ENCODE results near the gene GTF2IRD1.

- TF ChIP-seq, protein P1, sequence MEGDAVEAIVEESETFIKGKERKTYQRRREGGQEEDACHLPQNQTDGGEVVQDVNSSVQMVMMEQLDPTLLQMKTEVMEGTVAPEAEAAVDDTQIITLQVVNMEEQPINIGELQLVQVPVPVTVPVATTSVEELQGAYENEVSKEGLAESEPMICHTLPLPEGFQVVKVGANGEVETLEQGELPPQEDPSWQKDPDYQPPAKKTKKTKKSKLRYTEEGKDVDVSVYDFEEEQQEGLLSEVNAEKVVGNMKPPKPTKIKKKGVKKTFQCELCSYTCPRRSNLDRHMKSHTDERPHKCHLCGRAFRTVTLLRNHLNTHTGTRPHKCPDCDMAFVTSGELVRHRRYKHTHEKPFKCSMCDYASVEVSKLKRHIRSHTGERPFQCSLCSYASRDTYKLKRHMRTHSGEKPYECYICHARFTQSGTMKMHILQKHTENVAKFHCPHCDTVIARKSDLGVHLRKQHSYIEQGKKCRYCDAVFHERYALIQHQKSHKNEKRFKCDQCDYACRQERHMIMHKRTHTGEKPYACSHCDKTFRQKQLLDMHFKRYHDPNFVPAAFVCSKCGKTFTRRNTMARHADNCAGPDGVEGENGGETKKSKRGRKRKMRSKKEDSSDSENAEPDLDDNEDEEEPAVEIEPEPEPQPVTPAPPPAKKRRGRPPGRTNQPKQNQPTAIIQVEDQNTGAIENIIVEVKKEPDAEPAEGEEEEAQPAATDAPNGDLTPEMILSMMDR (conservative IDR thresholded peaks at IDR 0.05; ENCODE audit: low read depth, low read length) = no peak
- TF ChIP-seq EZH2 (IDR thresholded peaks at IDR 0.05; ENCODE audit: low read length, unreplicated experiment) = no peak
Measured at GRCh38 chr7:74466196-74466813, 12.6 kb downstream of the GTF2IRD1 start.

Data from PC-3 (cell line).